ENCODE measurements around the gene GRIA1.

GRIA1 gene

GRCh38 chr5:153463806-153464205, 26.7 kb upstream of the GRIA1 start:
- no peak for DNase-seq

GRCh38 chr5:153467546-153467945, 22.9 kb upstream of the GRIA1 start:
- no peak overlapping the region for H3K9ac ChIP-seq (ENCODE audit: low read length)
- no peaks in the 10 kb centered on the region for H4K20me1 ChIP-seq (ENCODE audit: insufficient read depth, low read length)
- H3K4me3 ChIP-seq (ENCODE audit: low read length), result no peak overlapping the region
- H3K9me3 ChIP-seq (replicated peaks; ENCODE audit: insufficient read depth, low read length), result no peaks in the 10 kb centered on the region
- H3K36me3 ChIP-seq (replicated peaks; ENCODE audit: insufficient read depth, low read length), result no peaks in the 10 kb centered on the region
- no peaks in the 10 kb centered on the region for H3K9me2 ChIP-seq (replicated peaks; ENCODE audit: insufficient read depth, low read length)
- DNase-seq, result no peak
- no peak overlapping the region for H2AFZ ChIP-seq (ENCODE audit: low read length)
- no peak overlapping the region for H3K27ac ChIP-seq (ENCODE audit: low read length)
- H3K27me3 ChIP-seq (replicated peaks; ENCODE audit: insufficient read depth, low read length), result no peaks in the 10 kb centered on the region
- H3F3A ChIP-seq (ENCODE audit: insufficient read depth, low read length), result no peaks in the 10 kb centered on the region
- no peaks in the 10 kb centered on the region for H3K4me1 ChIP-seq (ENCODE audit: low read length)
- no peak overlapping the region for H3K4me2 ChIP-seq (ENCODE audit: low read depth, low read length)
- no peaks in the 10 kb centered on the region for H3K79me2 ChIP-seq (ENCODE audit: low read length)
- TF ChIP-seq EZH2phosphoT487 (IDR thresholded peaks at IDR 0.05; ENCODE audit: low read length) (no peak), CTCF (IDR thresholded peaks at IDR 0.05; ENCODE audit: low read length) (no peak), EZH2 (optimal IDR thresholded peaks at IDR 0.05; ENCODE audit: low read depth, low read length) (no peak)

More at GRCh38 chr5:153463806-153464205, 26.7 kb upstream of the GRIA1 start:
- no peaks in the 10 kb centered on the region for H3K4me1 ChIP-seq (ENCODE audit: low read length)
- H3K36me3 ChIP-seq (replicated peaks; ENCODE audit: insufficient read depth, low read length), result no peaks in the 10 kb centered on the region
- no peaks in the 10 kb centered on the region for H3K9me3 ChIP-seq (replicated peaks; ENCODE audit: insufficient read depth, low read length)
- H2AFZ ChIP-seq (ENCODE audit: low read length), result no peak overlapping the region
- H3K27me3 ChIP-seq (replicated peaks; ENCODE audit: insufficient read depth, low read length), result no peaks in the 10 kb centered on the region
- H4K20me1 ChIP-seq (ENCODE audit: insufficient read depth, low read length), result no peaks in the 10 kb centered on the region
- no peaks in the 10 kb centered on the region for H3F3A ChIP-seq (ENCODE audit: insufficient read depth, low read length)
- no peaks in the 10 kb centered on the region for H3K9me2 ChIP-seq (replicated peaks; ENCODE audit: insufficient read depth, low read length)
- H3K79me2 ChIP-seq (ENCODE audit: low read length), result no peaks in the 10 kb centered on the region
- TF ChIP-seq EZH2 (optimal IDR thresholded peaks at IDR 0.05; ENCODE audit: low read depth, low read length), result no peak
- no peak for TF ChIP-seq CTCF (IDR thresholded peaks at IDR 0.05; ENCODE audit: low read length)
- TF ChIP-seq EZH2phosphoT487 (IDR thresholded peaks at IDR 0.05; ENCODE audit: low read length), result no peak
- H3K27ac ChIP-seq (ENCODE audit: low read length), result no peak overlapping the region
- no peak overlapping the region for H3K4me2 ChIP-seq (ENCODE audit: low read depth, low read length)
- H3K9ac ChIP-seq (ENCODE audit: low read length), result no peak overlapping the region
- no peak overlapping the region for H3K4me3 ChIP-seq (ENCODE audit: low read length)

- TF ChIP-seq EZH2phosphoT487 (IDR thresholded peaks at IDR 0.05; ENCODE audit: low read length), result no peak
- Histone ChIP-seq H2AFZ (ENCODE audit: low read length) (no peak overlapping the region), H3K9ac (ENCODE audit: low read length) (no peak overlapping the region), H3K4me3 (ENCODE audit: low read length) (no peak overlapping the region), H3K27me3 (replicated peaks; ENCODE audit: insufficient read depth, low read length) (no peaks in the 10 kb centered on the region), H3K27ac (ENCODE audit: low read length) (no peak overlapping the region), H3K36me3 (replicated peaks; ENCODE audit: insufficient read depth, low read length) (no peaks in the 10 kb centered on the region), H3K9me3 (replicated peaks; ENCODE audit: insufficient read depth, low read length) (no peaks in the 10 kb centered on the region), H3K4me2 (ENCODE audit: low read depth, low read length) (no peak overlapping the region), H3F3A (ENCODE audit: insufficient read depth, low read length) (no peaks in the 10 kb centered on the region), H3K4me1 (ENCODE audit: low read length) (no peaks in the 10 kb centered on the region), H4K20me1 (ENCODE audit: insufficient read depth, low read length) (no peaks in the 10 kb centered on the region), H3K9me2 (replicated peaks; ENCODE audit: insufficient read depth, low read length) (no peaks in the 10 kb centered on the region), H3K79me2 (ENCODE audit: low read length) (no peaks in the 10 kb centered on the region)
- DNase-seq, result no peak
Measured at GRCh38 chr5:153469423-153469822, 21.0 kb upstream of the GRIA1 start.

GRCh38 chr5:153470736-153471135, 19.7 kb upstream of the GRIA1 start:
- H3K4me3 ChIP-seq (ENCODE audit: low read length), result no peak overlapping the region
- no peaks in the 10 kb centered on the region for H3K36me3 ChIP-seq (replicated peaks; ENCODE audit: insufficient read depth, low read length)
- H3K4me1 ChIP-seq (ENCODE audit: low read length), result no peaks in the 10 kb centered on the region
- no peaks in the 10 kb centered on the region for H3K79me2 ChIP-seq (ENCODE audit: low read length)
- no peak for DNase-seq
- H3F3A ChIP-seq (ENCODE audit: insufficient read depth, low read length), result no peaks in the 10 kb centered on the region
- no peak overlapping the region for H3K4me2 ChIP-seq (ENCODE audit: low read depth, low read length)
- no peak overlapping the region for H3K9ac ChIP-seq (ENCODE audit: low read length)
- no peak overlapping the region for H3K27ac ChIP-seq (ENCODE audit: low read length)
- H2AFZ ChIP-seq (ENCODE audit: low read length), result no peak overlapping the region
- H3K9me3 ChIP-seq (replicated peaks; ENCODE audit: insufficient read depth, low read length), result no peaks in the 10 kb centered on the region
- TF ChIP-seq EZH2 (optimal IDR thresholded peaks at IDR 0.05; ENCODE audit: low read depth, low read length) (no peak), EZH2phosphoT487 (IDR thresholded peaks at IDR 0.05; ENCODE audit: low read length) (no peak), CTCF (IDR thresholded peaks at IDR 0.05; ENCODE audit: low read length) (no peak)
- no peaks in the 10 kb centered on the region for H3K27me3 ChIP-seq (replicated peaks; ENCODE audit: insufficient read depth, low read length)
- H4K20me1 ChIP-seq (ENCODE audit: insufficient read depth, low read length), result no peaks in the 10 kb centered on the region
- no peaks in the 10 kb centered on the region for H3K9me2 ChIP-seq (replicated peaks; ENCODE audit: insufficient read depth, low read length)

Measured in MM.1S (cell line).